Fibroblast of upper back skin (primary cell): Measurements from ENCODE around the gene HFE.
"Not testable (repeated sequence)": the region's sequence is repeated elsewhere in the genome, so short reads cannot be mapped to it uniquely, and the experiment has no call there.

Experiments
- DNase-seq: peaks from one replicate; pipeline ENCODE4 v3.0.0-alpha.2; 2013

HFE gene

GRCh38 chr6:26116267-26116666 is 29.0 kb downstream of the HFE start:
- DNase-seq: no peak

GRCh38 chr6:26118999-26119398 is 31.8 kb downstream of the HFE start:
- no peak for DNase-seq

- DNase-seq: not testable (repeated sequence)
These were observed 32.9 kb downstream of the HFE start for GRCh38 chr6:26120115-26120514.

- no peak for DNase-seq
These were observed 33.5 kb downstream of the HFE start for GRCh38 chr6:26120807-26121140.

GRCh38 chr6:26121141-26122004 is 34.1 kb downstream of the HFE start:
- DNase-seq: no peak

- no peak for DNase-seq
These were observed 34.8 kb downstream of the HFE start for GRCh38 chr6:26122005-26122388.

GRCh38 chr6:26122402-26122792 is 35.2 kb downstream of the HFE start:
- peak; percentile 37 for DNase-seq

- peak; percentile 100 for DNase-seq
These were observed 35.8 kb downstream of the HFE start for GRCh38 chr6:26122793-26123674.

- DNase-seq: no peak
These were observed 36.4 kb downstream of the HFE start for GRCh38 chr6:26123675-26123946.

GRCh38 chr6:26123947-26124780 is 36.9 kb downstream of the HFE start:
- peak; percentile 99 for DNase-seq

GRCh38 chr6:26124781-26125685 is 37.8 kb downstream of the HFE start:
- peak; percentile 8 for DNase-seq

GRCh38 chr6:26126394-26127235 is 39.4 kb downstream of the HFE start:
- no peak for DNase-seq

- DNase-seq: no peak
These were observed 41.0 kb downstream of the HFE start for GRCh38 chr6:26128013-26128771.

- DNase-seq: peak; percentile 18
These were observed 42.4 kb downstream of the HFE start for GRCh38 chr6:26129656-26130055.

- no peak for DNase-seq
These were observed 43.5 kb downstream of the HFE start for GRCh38 chr6:26130581-26131249.

GRCh38 chr6:26131618-26132017 is 44.4 kb downstream of the HFE start:
- no peak for DNase-seq

- no peak for DNase-seq
These were observed 46.5 kb downstream of the HFE start for GRCh38 chr6:26133730-26134129.

- no peak for DNase-seq
These were observed 49.1 kb downstream of the HFE start for GRCh38 chr6:26136321-26136720.

- no peak for DNase-seq
These were observed 53.2 kb downstream of the HFE start for GRCh38 chr6:26140254-26140966.
